ENCODE data around the gene SYNPO2.

Gene SYNPO2

GRCh38 chr4:118916691-118917289 lies 28.1 kb downstream of the SYNPO2 start:
- TF ChIP-seq CTCF (conservative IDR thresholded peaks at IDR 0.05; ENCODE audit: low read depth, low read length): no peak
- no peak overlapping the region for H3K4me3 ChIP-seq (ENCODE audit: low read length)
- no peak for DNase-seq (ENCODE audit: low read depth)

DNA sequence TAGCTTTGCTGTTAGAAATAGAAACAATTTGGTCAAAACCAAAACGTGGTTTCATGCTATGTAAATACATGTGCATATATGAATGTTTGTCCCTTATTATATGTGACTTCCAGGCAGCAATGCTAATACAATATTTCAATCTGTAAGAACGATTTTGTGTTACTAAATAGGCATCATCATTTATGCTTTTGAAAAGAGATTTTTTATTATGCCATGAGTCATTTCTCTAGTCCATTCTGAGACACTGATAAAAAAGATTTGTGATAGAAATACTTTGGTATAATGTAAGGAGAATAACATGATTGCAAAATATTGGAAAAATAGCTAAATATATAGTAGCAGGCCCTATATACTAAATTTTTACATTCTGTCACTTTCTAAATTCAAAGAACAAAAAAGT lies 28.9 kb downstream of the SYNPO2 start:
- no peak for DNase-seq (ENCODE audit: low read depth)
- H3K4me3 ChIP-seq (ENCODE audit: low read length): no peak overlapping the region
- TF ChIP-seq CTCF (conservative IDR thresholded peaks at IDR 0.05; ENCODE audit: low read depth, low read length): no peak

- DNase-seq (ENCODE audit: low read depth): peak; percentile 76
- H3K4me3 ChIP-seq (ENCODE audit: low read length): no peak overlapping the region
- TF ChIP-seq CTCF (conservative IDR thresholded peaks at IDR 0.05; ENCODE audit: low read depth, low read length): no peak
Observed at GRCh38 chr4:118918388-118918787, 29.7 kb downstream of the SYNPO2 start.

GRCh38 chr4:118920247-118920646 lies 31.6 kb downstream of the SYNPO2 start:
- DNase-seq (ENCODE audit: low read depth): no peak
- no peak overlapping the region for H3K4me3 ChIP-seq (ENCODE audit: low read length)
- no peak for TF ChIP-seq CTCF (conservative IDR thresholded peaks at IDR 0.05; ENCODE audit: low read depth, low read length)

GRCh38 chr4:118921786-118922185 lies 33.1 kb downstream of the SYNPO2 start:
- no peak for DNase-seq (ENCODE audit: low read depth)
- no peak overlapping the region for H3K4me3 ChIP-seq (ENCODE audit: low read length)

DNA sequence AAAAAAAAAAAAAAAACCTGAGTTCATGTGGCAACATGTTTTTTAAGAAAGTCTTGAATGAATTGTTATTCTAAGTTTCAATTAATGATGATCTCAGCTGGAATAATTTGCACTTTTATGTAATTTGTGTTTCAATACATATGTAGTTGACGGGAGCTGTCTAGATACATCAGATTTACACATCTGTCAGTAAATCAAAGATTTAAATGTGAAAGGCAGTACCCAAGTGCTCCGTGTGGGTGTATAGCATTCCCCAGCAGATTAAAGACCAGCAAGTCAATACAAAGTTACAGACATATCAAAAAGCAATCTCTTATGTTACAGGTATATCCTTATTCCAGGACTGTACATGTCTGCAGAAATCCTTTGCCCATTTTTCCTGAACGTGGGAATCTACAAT lies 35.2 kb downstream of the SYNPO2 start:
- DNase-seq (ENCODE audit: low read depth): no peak
- no peak for TF ChIP-seq CTCF (conservative IDR thresholded peaks at IDR 0.05; ENCODE audit: low read depth, low read length)
- no peak overlapping the region for H3K4me3 ChIP-seq (ENCODE audit: low read length)

More at GRCh38 chr4:118921786-118922185, 33.1 kb downstream of the SYNPO2 start:
- no peak for TF ChIP-seq CTCF (conservative IDR thresholded peaks at IDR 0.05; ENCODE audit: low read depth, low read length)

DNA sequence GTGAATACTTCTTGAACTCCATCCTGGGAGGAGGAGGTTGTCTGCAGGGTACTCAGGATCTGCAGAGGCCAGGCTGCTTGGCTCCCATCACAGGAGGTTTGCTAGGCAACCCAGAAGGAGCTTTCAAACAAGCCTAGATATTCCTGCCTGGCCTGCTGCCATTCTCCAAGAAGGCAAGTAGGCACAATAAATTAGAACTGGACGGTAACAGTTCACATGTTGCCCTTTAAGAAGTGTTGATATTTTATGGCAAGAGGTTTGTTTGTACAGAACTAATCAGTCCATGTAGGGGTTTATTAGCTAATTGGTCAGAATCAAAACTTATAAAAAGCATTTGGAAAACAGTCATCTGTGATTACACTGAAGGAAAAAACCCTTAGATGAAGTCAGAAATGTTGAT lies 39.3 kb downstream of the SYNPO2 start:
- no peak for TF ChIP-seq CTCF (conservative IDR thresholded peaks at IDR 0.05; ENCODE audit: low read depth, low read length)
- DNase-seq (ENCODE audit: low read depth): peak; percentile 40
- no peak overlapping the region for H3K4me3 ChIP-seq (ENCODE audit: low read length)
